KMS-11 (cell line): Measurements from ENCODE around the gene RNF10.
"Not testable (repeated sequence)": the region's sequence is repeated elsewhere in the genome, so short reads cannot be mapped to it uniquely, and the experiment has no call there.

ENCODE experiments used
- H2AFZ ChIP-seq: fragments of 200-600 bp; sonication (generic); 2 replicates; pipeline ENCODE4 v1.6.1; 2016; ENCODE audit warnings: antibody characterized with exemption, mixed run types, low read depth
- H3K27ac ChIP-seq: fragments of 200-600 bp; sonication (generic); 2 replicates; pipeline ENCODE4 v1.6.1; 2016; ENCODE audit warnings: mild to moderate bottlenecking, mixed run types
- H3K27me3 ChIP-seq: fragments of 200-600 bp; sonication (generic); 2 replicates; pipeline ENCODE4 v1.6.1; 2017; ENCODE audit warnings: mild to moderate bottlenecking, low read depth, mixed run types, moderate library complexity; ENCODE audit not compliant: insufficient read depth
- H3K36me3 ChIP-seq: fragments of 200-600 bp; sonication (generic); 2 replicates; pipeline ENCODE4 v1.6.1; 2017; ENCODE audit warnings: mild to moderate bottlenecking, mixed run types; ENCODE audit not compliant: insufficient read depth
- H3K4me1 ChIP-seq: fragments of 200-600 bp; sonication (generic); 2 replicates; pipeline ENCODE4 v1.6.1; 2016; ENCODE audit warnings: mild to moderate bottlenecking, low read depth, mixed run types; ENCODE audit not compliant: poor library complexity, severe bottlenecking
- H3K4me2 ChIP-seq: fragments of 200-600 bp; sonication (generic); 2 replicates; pipeline ENCODE4 v1.7.0; 2016; ENCODE audit warnings: mild to moderate bottlenecking, mixed run types
- H3K4me3 ChIP-seq: fragments of 200-600 bp; sonication (generic); IDR thresholded peaks from 2 replicates; pipeline ENCODE4 v1.6.1; 2017; ENCODE audit warnings: low read depth, low read length, mixed read lengths; ENCODE audit not compliant: insufficient read depth
- H3K79me2 ChIP-seq: fragments of 200-600 bp; sonication (generic); 2 replicates; pipeline ENCODE4 v1.6.1; 2016; ENCODE audit warnings: low read depth, mixed run types; ENCODE audit not compliant: insufficient read depth
- H3K9ac ChIP-seq: fragments of 200-600 bp; sonication (generic); 2 replicates; pipeline ENCODE4 v1.6.1; 2016; ENCODE audit warnings: mild to moderate bottlenecking, mixed run types
- H4K20me1 ChIP-seq: fragments of 200-600 bp; sonication (generic); 2 replicates; pipeline ENCODE4 v1.6.1; 2016; ENCODE audit warnings: mild to moderate bottlenecking, mixed run types; ENCODE audit not compliant: insufficient read depth
- CTCF ChIP-seq: fragments of 200-600 bp; sonication (generic); conservative IDR thresholded peaks from 2 replicates; pipeline ENCODE4 v1.6.1; 2017; ENCODE audit warnings: low read depth, mild to moderate bottlenecking, antibody characterized with exemption, low read length, moderate library complexity, mixed read lengths

The RNF10 gene

GRCh38 chr12:120610560-120610959 lies 76.4 kb downstream of the RNF10 start:
- no peak for TF ChIP-seq CTCF
- Histone ChIP-seq H4K20me1 (no peaks in the 10 kb centered on the region), H3K27ac (no peak overlapping the region), H2AFZ (no peak overlapping the region), H3K4me1 (no peaks in the 10 kb centered on the region), H3K27me3 (no peaks in the 10 kb centered on the region), H3K4me3 (no peak overlapping the region), H3K36me3 (no peaks in the 10 kb centered on the region), H3K79me2 (no peaks in the 10 kb centered on the region), H3K9ac (no peak overlapping the region), H3K4me2 (no peak overlapping the region)

GRCh38 chr12:120611534-120611933 lies 77.4 kb downstream of the RNF10 start:
- not testable (repeated sequence) for H3K27me3 ChIP-seq, H3K4me2 ChIP-seq, H3K27ac ChIP-seq, H2AFZ ChIP-seq, H3K9ac ChIP-seq, H4K20me1 ChIP-seq, H3K79me2 ChIP-seq, H3K4me3 ChIP-seq, H3K36me3 ChIP-seq, H3K4me1 ChIP-seq

GRCh38 chr12:120614848-120615247 lies 80.7 kb downstream of the RNF10 start:
- H3K27me3 ChIP-seq: no peaks in the 10 kb centered on the region
- no peaks in the 10 kb centered on the region for H4K20me1 ChIP-seq
- no peak overlapping the region for H3K9ac ChIP-seq
- no peak overlapping the region for H2AFZ ChIP-seq
- TF ChIP-seq CTCF: no peak
- H3K79me2 ChIP-seq: no peaks in the 10 kb centered on the region
- no peak overlapping the region for H3K4me2 ChIP-seq
- H3K4me3 ChIP-seq: no peak overlapping the region
- H3K4me1 ChIP-seq: no peaks in the 10 kb centered on the region
- no peaks in the 10 kb centered on the region for H3K36me3 ChIP-seq
- no peak overlapping the region for H3K27ac ChIP-seq

GRCh38 chr12:120617193-120617592 lies 83.0 kb downstream of the RNF10 start:
- not testable (repeated sequence) for H3K4me1 ChIP-seq, H3K4me2 ChIP-seq, H3K36me3 ChIP-seq, H3K27me3 ChIP-seq, H3K4me3 ChIP-seq, H3K79me2 ChIP-seq, H4K20me1 ChIP-seq, H3K27ac ChIP-seq, H2AFZ ChIP-seq, H3K9ac ChIP-seq

- not testable (repeated sequence) for H3K36me3 ChIP-seq, H3K4me2 ChIP-seq, H3K27ac ChIP-seq, H3K27me3 ChIP-seq, H3K79me2 ChIP-seq, H3K4me1 ChIP-seq, H3K9ac ChIP-seq, H2AFZ ChIP-seq, H3K4me3 ChIP-seq, H4K20me1 ChIP-seq
Observed at GRCh38 chr12:120617767-120618166, 83.6 kb downstream of the RNF10 start.

GRCh38 chr12:120618954-120619615 lies 84.9 kb downstream of the RNF10 start:
- Histone ChIP-seq H3K9ac (no peak overlapping the region), H3K4me2 (no peak overlapping the region)

More at GRCh38 chr12:120618954-120619615, 84.9 kb downstream of the RNF10 start:
- no peaks in the 10 kb centered on the region for H4K20me1 ChIP-seq
- H3K4me3 ChIP-seq: no peak overlapping the region
- no peak overlapping the region for H3K27ac ChIP-seq
- H3K79me2 ChIP-seq: no peaks in the 10 kb centered on the region
- no peaks in the 10 kb centered on the region for H3K27me3 ChIP-seq
- no peaks in the 10 kb centered on the region for H3K36me3 ChIP-seq
- no peaks in the 10 kb centered on the region for H3K4me1 ChIP-seq
- no peak for TF ChIP-seq CTCF
- no peak overlapping the region for H2AFZ ChIP-seq
